Osteoblast (primary cell): ENCODE data around the gene PLPP6. TPM values are rescaled to one million over a fixed set of nuclear protein-coding genes. Genes with fewer than 3 reads are reported as not detected.

Experiments
- DNase-seq: peaks from one replicate; pipeline ENCODE4 v3.0.0; 2011; ENCODE audit warnings: low spot score, mixed read lengths; ENCODE audit not compliant: insufficient read length; ENCODE audit errors: missing footprints
- H2AFZ ChIP-seq: 2 replicates; pipeline ENCODE4 v1.6.0; 2011; ENCODE audit warnings: mild to moderate bottlenecking, low read length
- H3K27ac ChIP-seq: 2 replicates; pipeline ENCODE4 v1.5.1; 2011; ENCODE audit warnings: mild to moderate bottlenecking, low read depth, low read length, moderate library complexity
- H3K27me3 ChIP-seq: 2 replicates; pipeline ENCODE4 v1.6.0; 2012; ENCODE audit warnings: mild to moderate bottlenecking, control low read depth, inconsistent platforms, low read length, moderate library complexity; ENCODE audit not compliant: insufficient read depth
- H3K36me3 ChIP-seq: 2 replicates; pipeline ENCODE4 v1.5.1; 2011; ENCODE audit warnings: mild to moderate bottlenecking, low read length, control low read depth, moderate library complexity; ENCODE audit not compliant: insufficient read depth
- H3K4me1 ChIP-seq: 2 replicates; pipeline ENCODE4 v1.5.1; 2011; ENCODE audit warnings: mild to moderate bottlenecking, low read length, control low read depth, moderate library complexity; ENCODE audit not compliant: insufficient read depth
- H3K4me2 ChIP-seq: 2 replicates; pipeline ENCODE4 v1.6.0; 2011; ENCODE audit warnings: mild to moderate bottlenecking, low read length; ENCODE audit not compliant: insufficient read depth
- H3K4me3 ChIP-seq: fragments of 200-600 bp; sonication (generic); 3 replicates; pipeline ENCODE4 v1.5.1; 2012; ENCODE audit warnings: mild to moderate bottlenecking, low read length, inconsistent platforms; ENCODE audit not compliant: insufficient read depth
- H3K79me2 ChIP-seq: 2 replicates; pipeline ENCODE4 v1.6.0; 2012; ENCODE audit warnings: mild to moderate bottlenecking, low read length, control low read depth, inconsistent platforms; ENCODE audit not compliant: insufficient read depth
- H3K9me3 ChIP-seq: 2 replicates; pipeline ENCODE4 v1.5.1; 2011; ENCODE audit warnings: low read depth, low read length, control low read depth
- H4K20me1 ChIP-seq: 2 replicates; pipeline ENCODE4 v1.6.0; 2012; ENCODE audit warnings: mild to moderate bottlenecking, low read length, control low read depth; ENCODE audit not compliant: insufficient read depth
- total RNA-seq: library from RNA; depleted of rRNA; stranded (reverse); fragments of >200 nt; gene quantifications from 2 replicates; pipeline ENCODE4 v1.2.3, GENCODE V29; 2012
- TF ChIP-seq, protein P1 (sequence below): IDR thresholded peaks from 2 replicates; pipeline ENCODE4 v1.5.1; 2011; ENCODE audit warnings: mild to moderate bottlenecking, low read depth, low read length, moderate library complexity; ENCODE audit errors: extremely low read depth

PLPP6 gene
- total RNA-seq, 1 donor, result 7.2 TPM

DNA sequence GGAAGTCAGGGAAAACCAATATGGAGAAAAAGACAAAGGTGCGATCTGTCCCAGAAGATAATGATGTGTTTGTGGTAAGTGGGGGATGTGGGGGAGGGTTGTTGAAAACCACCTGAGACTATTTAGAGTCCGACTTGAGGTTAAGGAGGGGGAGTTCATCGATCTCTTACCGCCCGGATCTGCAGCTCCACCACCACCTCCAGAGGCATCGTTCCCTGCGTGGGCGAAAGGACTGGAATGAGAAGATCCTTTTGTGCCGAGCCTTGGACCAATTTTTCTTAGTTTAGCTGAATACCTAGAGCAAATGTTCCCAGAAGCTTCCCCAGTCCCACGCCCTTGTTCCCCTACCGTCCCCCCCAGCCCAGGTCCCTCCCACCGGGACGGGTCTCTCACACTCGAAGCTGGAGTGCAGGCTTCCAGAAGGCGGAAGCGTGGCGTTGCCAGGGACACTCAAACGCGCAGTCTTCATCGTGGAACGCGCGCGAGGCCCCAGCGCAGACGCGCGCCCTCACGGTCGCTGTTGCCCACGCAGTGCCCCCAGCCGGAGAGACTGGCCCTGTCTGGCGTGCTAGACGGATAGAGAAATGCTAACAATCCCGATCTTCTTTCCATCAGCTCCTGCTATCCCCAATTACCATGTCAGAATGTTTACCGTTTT is 4.1 kb downstream of the PLPP6 start, which contains the start of gene SPATA6L:
Gene SPATA6L, minus strand, starts transcription at position 439 of the 658 bp plus-strand sequence. Its CDS starts 230 bp downstream, at position 209.
- peak within 1 kb of the TSS; percentile 40 for H3K27ac ChIP-seq
- peak within 1 kb of the TSS; percentile 71 for H3K4me3 ChIP-seq
- H4K20me1 ChIP-seq, result no peaks in the 10 kb centered on the region
- H3K9me3 ChIP-seq, result no peaks in the 10 kb centered on the region
- peak within 1 kb of the TSS; percentile 84 for H2AFZ ChIP-seq
- peaks cover 6% of the 10 kb centered on the region for H3K79me2 ChIP-seq
- peak within 1 kb of the TSS; percentile 89 for H3K4me2 ChIP-seq
- DNase-seq, result peak; percentile 91
- TF ChIP-seq, protein P1, sequence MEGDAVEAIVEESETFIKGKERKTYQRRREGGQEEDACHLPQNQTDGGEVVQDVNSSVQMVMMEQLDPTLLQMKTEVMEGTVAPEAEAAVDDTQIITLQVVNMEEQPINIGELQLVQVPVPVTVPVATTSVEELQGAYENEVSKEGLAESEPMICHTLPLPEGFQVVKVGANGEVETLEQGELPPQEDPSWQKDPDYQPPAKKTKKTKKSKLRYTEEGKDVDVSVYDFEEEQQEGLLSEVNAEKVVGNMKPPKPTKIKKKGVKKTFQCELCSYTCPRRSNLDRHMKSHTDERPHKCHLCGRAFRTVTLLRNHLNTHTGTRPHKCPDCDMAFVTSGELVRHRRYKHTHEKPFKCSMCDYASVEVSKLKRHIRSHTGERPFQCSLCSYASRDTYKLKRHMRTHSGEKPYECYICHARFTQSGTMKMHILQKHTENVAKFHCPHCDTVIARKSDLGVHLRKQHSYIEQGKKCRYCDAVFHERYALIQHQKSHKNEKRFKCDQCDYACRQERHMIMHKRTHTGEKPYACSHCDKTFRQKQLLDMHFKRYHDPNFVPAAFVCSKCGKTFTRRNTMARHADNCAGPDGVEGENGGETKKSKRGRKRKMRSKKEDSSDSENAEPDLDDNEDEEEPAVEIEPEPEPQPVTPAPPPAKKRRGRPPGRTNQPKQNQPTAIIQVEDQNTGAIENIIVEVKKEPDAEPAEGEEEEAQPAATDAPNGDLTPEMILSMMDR, result no peak
- H3K36me3 ChIP-seq, result no peaks in the 10 kb centered on the region
- H3K27me3 ChIP-seq, result no peaks in the 10 kb centered on the region
- H3K4me1 ChIP-seq, result peaks cover 39% of the 10 kb centered on the region

DNA sequence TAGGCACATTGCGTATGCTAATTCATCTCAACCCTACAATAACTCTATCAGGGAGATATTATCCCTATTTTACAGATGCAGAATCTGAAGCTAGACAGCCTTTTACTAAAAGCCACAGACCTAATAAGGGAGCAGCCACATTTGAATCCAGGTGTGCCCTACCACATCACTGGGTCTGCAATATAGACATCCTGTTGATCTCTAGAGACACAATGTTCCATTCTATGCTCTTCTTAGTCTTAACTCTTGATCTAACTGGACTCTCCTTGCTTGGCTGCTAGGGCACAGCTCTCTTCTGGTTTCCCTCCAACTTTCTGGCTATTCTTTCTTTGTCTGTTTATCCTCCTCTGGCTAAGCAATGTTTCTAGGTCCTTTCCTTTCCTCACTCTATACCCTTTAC is 5.6 kb downstream of the PLPP6 start:
- peaks cover 28% of the 10 kb centered on the region for H3K4me1 ChIP-seq
- H3K9me3 ChIP-seq, result no peaks in the 10 kb centered on the region
- H3K27ac ChIP-seq, result no peak overlapping the region
- TF ChIP-seq, protein P1, result no peak
- H3K36me3 ChIP-seq, result no peaks in the 10 kb centered on the region
- no peak for DNase-seq
- no peak overlapping the region for H2AFZ ChIP-seq
- no peak overlapping the region for H3K4me3 ChIP-seq
- H3K4me2 ChIP-seq, result no peak overlapping the region
- H4K20me1 ChIP-seq, result no peaks in the 10 kb centered on the region
- peaks cover 3% of the 10 kb centered on the region for H3K79me2 ChIP-seq
- H3K27me3 ChIP-seq, result no peaks in the 10 kb centered on the region

- Histone ChIP-seq H3K79me2 (no peaks in the 10 kb centered on the region), H3K27me3 (no peaks in the 10 kb centered on the region), H3K9me3 (no peaks in the 10 kb centered on the region), H3K4me1 (peaks cover 19% of the 10 kb centered on the region), H2AFZ (no peak overlapping the region), H4K20me1 (no peaks in the 10 kb centered on the region), H3K27ac (no peak overlapping the region), H3K4me3 (no peak overlapping the region), H3K36me3 (no peaks in the 10 kb centered on the region), H3K4me2 (no peak overlapping the region)
- no peak for DNase-seq
- TF ChIP-seq, protein P1, result no peak
These were observed 6.5 kb downstream of the PLPP6 start for GRCh38 chr9:4668604-4669003.

DNA sequence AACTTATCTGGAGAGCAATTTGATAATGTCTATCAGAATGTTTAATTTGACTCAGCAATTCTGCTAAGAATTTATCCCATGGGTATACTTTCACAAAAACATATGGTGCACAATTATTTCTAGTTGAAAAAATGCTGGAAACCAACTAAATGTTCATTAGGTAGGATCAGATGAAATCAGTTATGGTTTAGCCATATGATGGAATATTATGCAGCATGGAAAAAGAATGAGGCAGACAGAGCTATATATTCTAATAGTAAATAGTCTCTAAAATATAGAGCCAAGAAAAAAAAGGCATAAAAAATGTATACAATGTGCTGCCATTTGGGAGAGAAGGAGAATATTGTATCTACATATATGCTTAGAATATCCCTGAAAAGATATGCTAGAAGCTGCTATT is 7.8 kb downstream of the PLPP6 start:
- TF ChIP-seq, protein P1, result no peak
- no peaks in the 10 kb centered on the region for H3K27me3 ChIP-seq
- H3K4me3 ChIP-seq, result no peak overlapping the region
- no peak overlapping the region for H3K27ac ChIP-seq
- DNase-seq, result no peak
- no peak overlapping the region for H3K4me2 ChIP-seq
- no peaks in the 10 kb centered on the region for H3K9me3 ChIP-seq
- no peaks in the 10 kb centered on the region for H4K20me1 ChIP-seq
- H3K4me1 ChIP-seq, result peaks cover 17% of the 10 kb centered on the region
- H3K36me3 ChIP-seq, result no peaks in the 10 kb centered on the region
- no peaks in the 10 kb centered on the region for H3K79me2 ChIP-seq
- H2AFZ ChIP-seq, result no peak overlapping the region
